Endothelial cell of hepatic sinusoid (primary cell): Measurements from ENCODE around the gene CASP10.

ENCODE experiments used
- in situ Hi-C: cut with HindIII; loops from 2 replicates; pipeline ENCODE4 v1.10.0; 2017; ENCODE audit warnings: low sequenced_read_pairs

The CASP10 gene

DNA sequence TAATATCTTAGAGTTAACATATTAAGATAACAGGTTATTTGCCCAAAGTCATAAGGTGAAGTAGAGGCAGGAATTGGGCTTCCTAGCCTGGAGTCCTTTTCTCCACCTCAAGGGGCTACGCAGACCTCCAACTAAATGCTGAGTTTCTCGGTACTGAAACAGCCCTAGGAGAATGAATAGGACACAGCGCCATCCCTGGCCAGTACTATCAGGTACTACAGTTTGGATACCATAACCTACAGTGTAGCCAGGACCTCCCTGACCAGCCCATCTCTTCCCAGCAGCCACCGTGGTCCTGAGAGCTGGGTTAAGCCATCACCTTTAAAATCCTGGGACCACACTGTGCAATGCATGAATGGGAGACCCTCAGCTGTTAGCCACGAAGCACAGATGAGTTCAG is 93.0 kb downstream of the CASP10 start:
- in situ Hi-C loops, result no loop called here

DNA sequence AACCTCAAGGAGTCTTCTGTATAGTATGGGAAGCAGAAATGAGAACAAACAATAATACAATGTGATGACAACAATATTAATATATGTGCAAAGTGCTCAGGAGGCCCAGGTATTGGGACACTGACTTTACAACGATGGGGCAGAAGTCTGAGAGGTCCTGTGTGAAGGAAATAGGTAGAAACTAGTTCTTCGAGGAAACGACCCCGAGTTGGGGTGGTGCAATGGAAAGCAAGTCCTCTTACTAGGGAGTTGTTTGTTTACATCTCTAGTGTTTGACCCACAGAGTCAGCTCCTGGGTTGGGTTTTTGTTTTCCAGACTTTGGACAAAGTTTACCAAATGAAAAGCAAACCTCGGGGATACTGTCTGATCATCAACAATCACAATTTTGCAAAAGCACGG is 93.6 kb downstream of the CASP10 start:
- in situ Hi-C loops, result no loop called here
